Epithelial cell of proximal tubule (primary cell): Measurements from ENCODE around the gene ERI2. TPM values are rescaled to one million over a fixed set of nuclear protein-coding genes. Genes with fewer than 3 reads are reported as not detected.

ENCODE experiments used
- DNase-seq: peaks from one replicate; pipeline ENCODE4 v3.0.0-alpha.2; 2011; ENCODE audit warnings: low read depth
- H3K4me3 ChIP-seq: 2 replicates; pipeline ENCODE4 v1.5.1; 2011; ENCODE audit warnings: low read depth, mild to moderate bottlenecking, low read length
- CTCF ChIP-seq: conservative IDR thresholded peaks from 2 replicates; pipeline ENCODE4 v1.5.1; 2012; ENCODE audit warnings: low read depth, mild to moderate bottlenecking, low read length
- total RNA-seq: library from RNA; depleted of rRNA; stranded (reverse); fragments of >200 nt; gene quantifications from 2 replicates; pipeline ENCODE4 v1.2.3, GENCODE V29; 2015

The ERI2 gene
- total RNA-seq, 1 donor from 2014 or later = 17.5 TPM

- no peak for TF ChIP-seq CTCF
- no peak for DNase-seq
- no peak overlapping the region for H3K4me3 ChIP-seq
Observed at GRCh38 chr16:20838240-20838639, 32.0 kb upstream of the ERI2 start.

- DNase-seq = no peak
- TF ChIP-seq CTCF = no peak
- no peak overlapping the region for H3K4me3 ChIP-seq
Observed at GRCh38 chr16:20833086-20833485, 26.8 kb upstream of the ERI2 start.

GRCh38 chr16:20830372-20830771 is 24.1 kb upstream of the ERI2 start:
- no peak for TF ChIP-seq CTCF
- no peak overlapping the region for H3K4me3 ChIP-seq
- no peak for DNase-seq

GRCh38 chr16:20829536-20829935 is 23.3 kb upstream of the ERI2 start:
- DNase-seq = no peak
- H3K4me3 ChIP-seq = no peak overlapping the region
- no peak for TF ChIP-seq CTCF

GRCh38 chr16:20826039-20826566 is 19.8 kb upstream of the ERI2 start:
- no peak for DNase-seq
- no peak overlapping the region for H3K4me3 ChIP-seq
- TF ChIP-seq CTCF = no peak

- DNase-seq = no peak
- no peak for TF ChIP-seq CTCF
- H3K4me3 ChIP-seq = no peak overlapping the region
Observed at GRCh38 chr16:20822521-20823325, 16.5 kb upstream of the ERI2 start.

- no peak overlapping the region for H3K4me3 ChIP-seq
- no peak for DNase-seq
Observed at GRCh38 chr16:20821682-20822081, 15.4 kb upstream of the ERI2 start.

More at GRCh38 chr16:20821682-20822081, 15.4 kb upstream of the ERI2 start:
- TF ChIP-seq CTCF = no peak
